NCI-H146 (cell line): Measurements from ENCODE around the gene CDYL.

Experiments used
- DNase-seq: peaks from one replicate; lab custom pipeline; 2025; lab: John Stamatoyannopoulos, UW

The CDYL gene

DNA sequence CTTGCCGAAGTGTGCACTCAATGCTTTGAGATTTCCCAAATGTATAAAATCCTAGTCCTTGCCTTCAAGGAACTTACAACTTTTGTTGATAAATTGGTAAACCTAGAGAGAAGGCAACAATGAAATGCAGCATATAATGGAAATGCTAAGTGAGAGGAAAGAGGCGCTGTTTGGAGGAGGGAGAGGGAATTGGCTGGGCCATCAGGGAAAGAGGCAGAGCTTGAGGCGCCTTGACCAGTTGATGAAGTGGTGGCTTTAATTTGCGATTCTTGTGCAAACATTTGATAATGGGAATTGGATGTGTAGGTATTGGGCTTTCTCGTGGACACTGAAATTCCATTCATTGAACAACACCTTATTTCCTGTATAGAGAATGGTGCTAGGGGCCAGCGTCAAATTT is 1.9 kb upstream of the CDYL start:
- no peak for DNase-seq

DNA sequence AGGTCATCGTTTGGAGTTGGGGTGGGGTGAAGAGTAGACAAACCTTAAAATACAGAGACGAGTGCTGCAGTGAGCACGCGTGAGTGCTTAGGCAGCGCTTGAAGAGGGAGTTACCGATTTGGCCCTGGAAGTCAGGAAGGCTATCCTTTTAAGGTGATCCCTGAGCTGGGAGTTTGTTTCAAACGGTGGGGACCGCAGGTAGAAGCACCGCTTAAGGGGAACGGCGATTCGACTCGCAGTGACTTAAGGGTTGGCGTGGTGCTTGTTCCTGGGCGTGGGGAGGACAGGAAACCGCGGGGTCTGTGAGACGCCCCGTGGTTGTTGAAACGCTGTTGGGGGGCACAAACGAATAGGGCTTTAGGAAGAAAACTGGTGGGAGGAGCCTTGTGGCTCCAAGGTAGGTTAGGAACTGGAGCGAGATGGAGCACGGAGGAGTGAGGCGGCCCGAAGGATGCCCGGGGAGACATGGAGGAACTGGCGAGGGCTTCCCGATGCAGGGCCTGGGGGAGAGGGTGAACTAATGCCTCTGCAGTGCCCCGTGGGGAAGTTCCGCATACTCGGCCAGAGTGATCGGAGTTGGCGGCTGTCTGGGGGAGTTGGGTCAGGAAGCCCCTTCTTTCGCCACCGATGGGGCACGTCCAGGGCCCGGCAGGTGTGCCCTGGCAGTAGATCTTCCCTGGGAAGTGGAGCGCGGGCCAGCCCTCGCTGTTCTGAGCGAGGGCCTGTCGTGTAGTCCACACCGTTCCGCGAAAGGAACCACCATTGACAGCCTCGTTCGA is 1.3 kb upstream of the CDYL start:
- DNase-seq: no peak

DNA sequence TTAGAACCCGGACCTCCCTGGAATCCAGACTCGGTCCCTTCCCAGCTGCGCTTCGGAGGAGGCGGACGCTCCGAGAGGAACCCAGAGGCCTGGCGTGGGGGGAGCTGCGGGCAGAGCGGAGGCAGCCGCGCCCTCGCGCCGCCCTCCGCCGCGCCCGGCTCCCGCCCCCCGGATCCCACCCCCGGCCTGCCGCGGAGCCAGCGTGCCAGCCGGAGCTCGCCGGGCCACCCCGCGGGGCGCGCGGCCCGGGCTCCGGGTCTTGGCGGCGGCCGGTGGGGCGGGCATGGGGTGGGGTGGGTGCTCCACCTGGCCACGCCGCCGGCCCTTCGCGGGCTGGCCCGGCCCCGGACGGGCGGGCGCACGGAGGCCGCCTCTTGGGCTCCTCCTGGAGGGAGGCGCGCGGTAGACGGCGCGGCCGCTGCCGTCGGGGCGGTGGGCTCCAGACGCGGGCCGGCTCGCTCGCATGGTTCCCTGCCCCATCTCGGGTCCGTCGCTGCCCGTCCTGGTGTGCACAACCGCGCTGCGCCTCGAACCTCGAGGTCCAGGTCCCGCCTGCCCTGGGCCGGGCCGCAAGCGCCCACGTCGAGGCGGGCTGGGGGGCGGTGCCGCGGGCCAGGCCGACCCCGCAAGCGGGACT is 592 bp upstream of the CDYL start:
- peak; percentile 35 for DNase-seq

DNA sequence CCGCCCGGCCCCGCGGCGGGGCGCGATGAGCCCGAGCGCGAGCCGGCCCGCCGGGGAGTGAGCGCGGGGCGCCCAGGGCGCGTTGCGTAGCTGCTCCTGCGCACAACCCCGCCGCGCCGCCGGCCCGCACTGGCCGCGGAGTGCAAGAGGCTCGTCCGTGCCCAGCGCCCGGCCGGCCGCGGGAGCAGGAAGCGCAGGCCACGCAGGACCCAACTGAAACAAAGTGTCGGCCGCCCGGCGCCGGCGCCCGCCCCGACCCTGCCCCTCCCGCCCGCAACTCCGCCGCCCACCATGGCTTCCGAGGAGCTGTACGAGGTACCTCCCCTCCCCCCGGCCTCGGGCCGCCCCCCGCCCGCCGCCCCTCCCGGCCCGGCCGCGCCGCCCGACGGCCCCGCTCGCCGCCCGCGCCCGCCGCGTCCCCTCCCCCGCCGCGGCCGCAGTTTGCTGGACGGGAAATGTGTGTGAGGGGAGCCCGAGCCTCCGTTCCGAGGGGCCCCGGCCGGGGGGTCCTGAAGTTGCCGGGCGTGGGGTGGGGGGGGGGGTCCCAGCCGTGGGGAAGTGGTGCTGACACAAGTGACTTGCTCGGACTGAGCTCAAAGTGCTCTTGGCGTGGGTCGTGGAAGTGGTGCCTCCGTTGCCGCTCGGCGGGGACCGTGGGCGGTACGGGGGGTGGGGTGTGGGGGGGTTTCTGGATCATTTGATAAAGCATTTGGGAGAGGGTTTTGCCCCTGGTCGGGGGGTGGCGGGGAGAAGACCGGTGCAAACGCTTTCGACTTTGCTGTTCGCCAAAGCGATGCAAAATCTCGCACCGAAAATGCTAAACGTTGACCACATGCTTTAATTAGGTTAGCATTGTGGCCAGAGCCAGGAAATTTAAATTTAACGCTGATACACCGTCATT is 539 bp downstream of the CDYL start:
- DNase-seq: peak; percentile 68

DNA sequence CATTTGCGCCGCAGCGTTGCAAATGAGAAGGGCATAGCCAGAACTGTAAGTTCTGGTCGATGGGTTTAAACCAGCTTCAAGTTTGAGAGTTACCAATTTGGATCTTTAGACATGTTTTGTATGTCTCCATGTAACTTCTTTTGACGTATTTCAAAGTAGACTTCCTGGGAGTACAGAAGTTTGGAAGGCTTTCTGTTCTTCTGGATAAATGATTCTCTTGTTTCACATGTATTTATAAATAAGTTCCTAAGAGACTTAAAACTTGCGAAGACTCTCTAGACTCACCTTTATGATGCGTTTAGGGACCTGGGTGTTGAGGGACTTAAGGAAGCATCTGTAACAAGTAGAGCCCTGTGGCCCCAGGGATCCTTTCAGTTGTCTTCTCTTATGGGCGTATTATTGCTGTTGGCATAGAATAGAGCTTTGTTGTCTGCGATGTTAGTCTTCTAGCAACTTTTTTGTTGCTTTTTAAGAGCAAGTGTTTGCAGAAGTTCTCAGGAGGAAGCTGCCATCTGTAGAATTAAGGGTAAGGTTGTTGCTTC is 1.3 kb downstream of the CDYL start:
- DNase-seq: no peak

DNA sequence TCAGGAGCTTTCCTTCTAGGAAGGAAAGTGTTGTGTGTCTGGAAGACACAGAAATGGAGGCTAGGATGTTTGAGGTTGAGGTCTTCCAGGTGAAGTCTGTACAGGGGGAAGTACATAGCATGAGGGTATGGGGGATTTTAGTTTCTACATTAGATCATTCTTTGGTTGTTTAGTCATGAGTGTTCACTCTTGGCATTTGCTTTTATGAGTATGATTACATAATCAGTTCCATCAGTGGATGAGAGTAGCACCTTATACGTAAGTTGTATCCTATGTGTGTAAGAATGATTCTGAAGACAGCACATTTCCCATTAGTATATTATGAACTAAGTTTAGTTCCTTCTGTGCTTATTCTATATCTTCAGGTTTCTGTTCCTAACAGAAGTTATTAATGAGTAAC is 1.9 kb downstream of the CDYL start:
- DNase-seq: no peak

DNA sequence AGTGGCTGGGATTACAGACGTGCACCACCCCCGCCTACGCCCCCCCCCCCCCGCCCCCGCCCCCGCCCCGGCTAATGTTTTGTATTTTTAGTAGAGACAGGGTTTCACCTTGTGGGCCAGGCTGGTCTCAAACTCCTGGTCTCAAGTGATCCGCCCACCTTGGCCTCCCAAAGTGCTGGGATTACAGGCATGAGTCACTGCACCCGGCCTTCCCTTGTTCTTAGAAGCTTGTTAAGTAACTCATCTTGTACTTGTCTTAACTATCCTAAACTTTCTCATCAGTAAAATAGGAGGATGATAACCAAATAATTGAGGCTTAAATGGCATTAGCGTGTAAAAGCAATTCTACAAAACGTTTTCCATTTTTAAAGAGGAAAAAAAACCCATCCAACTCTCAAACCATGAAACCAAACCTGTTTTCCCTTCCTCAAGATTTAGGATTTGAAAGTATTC is 4.2 kb downstream of the CDYL start:
- no peak for DNase-seq

DNA sequence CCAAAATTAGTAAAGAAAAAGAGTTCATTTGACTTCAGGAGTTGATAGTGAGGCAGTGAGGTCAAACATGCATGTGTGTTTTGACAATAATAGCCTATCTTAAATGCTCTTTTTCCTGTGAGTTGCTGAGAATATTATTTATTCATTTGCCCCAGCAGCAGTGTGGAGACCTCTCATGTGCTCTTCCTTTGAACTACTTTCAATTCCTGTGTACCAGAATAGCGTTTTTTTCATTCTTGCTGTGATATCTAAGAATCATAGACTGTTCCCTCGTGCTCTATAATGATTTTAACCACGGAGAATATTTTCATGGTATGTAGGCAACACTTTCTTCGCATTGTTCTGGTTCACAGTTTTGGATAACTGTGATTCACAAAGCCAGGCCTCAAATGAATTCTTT is 5.2 kb downstream of the CDYL start:
- no peak for DNase-seq

DNA sequence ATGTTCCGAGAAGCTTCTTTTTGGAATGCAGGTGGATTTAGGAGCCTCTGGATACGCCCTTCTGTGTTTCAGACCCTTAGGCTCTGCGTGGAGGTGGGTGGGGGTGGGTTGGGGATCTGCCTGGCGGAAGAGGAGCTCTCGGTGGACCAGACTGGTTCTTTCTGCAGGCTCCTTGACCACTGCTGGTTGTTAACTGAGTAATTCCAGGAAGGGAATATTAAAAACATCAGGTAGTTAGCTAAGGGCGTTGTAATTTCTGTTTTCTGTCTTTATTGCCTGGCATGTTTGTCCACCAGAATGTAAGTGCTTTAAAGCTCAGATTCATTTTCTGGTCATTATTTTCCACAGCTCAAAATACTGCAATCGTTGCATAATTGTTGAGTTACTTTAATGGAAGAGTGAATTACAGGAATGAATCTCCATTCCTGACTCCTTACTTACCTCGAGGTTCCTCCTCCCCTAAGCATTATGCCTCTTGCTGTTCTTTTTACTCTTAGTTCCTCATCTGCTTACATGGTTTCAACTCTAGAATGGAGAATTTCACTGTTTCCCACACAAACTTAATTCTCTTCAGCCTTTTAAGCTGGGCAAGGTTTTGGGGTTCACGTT is 5.9 kb downstream of the CDYL start:
- no peak for DNase-seq

DNA sequence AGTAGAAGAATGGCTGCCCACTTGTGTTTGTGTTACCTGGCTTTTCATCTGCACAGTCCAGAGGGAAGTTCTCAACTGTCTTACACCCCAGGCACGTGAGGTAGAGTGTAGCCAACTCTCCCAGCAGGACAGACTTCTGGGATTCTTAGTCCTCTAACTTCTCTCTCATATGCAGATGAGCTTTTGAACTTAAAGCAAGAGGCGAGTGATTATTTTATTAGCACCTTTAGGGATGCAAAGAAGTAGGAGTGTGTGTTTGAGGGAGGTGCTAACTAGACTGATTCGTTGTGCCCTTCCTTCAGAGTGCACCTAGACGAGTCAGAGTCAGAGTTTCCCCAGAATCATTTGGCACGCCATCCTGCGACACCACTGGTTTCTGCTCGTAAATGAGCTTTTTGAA is 10.8 kb downstream of the CDYL start:
- no peak for DNase-seq

DNA sequence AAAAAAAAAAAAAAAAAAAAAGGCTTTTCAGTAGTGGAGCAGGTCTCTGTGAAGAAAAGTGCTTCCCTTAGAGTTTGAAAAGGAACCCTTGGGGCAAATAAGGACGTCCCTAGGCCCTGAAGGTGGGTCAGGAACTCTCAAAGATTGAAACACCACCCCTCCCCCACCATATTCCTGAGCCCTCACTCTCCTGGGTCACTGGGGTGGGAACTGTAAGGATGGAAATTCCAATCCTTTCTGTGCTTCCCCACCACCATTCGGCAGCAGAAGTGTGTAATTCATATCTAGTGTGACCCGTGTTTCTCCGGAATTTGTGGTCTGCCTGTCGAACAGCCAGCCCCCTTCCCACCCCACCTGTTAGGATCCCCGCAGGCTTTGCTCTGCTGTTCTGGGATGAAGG is 12.3 kb downstream of the CDYL start:
- no peak for DNase-seq

DNA sequence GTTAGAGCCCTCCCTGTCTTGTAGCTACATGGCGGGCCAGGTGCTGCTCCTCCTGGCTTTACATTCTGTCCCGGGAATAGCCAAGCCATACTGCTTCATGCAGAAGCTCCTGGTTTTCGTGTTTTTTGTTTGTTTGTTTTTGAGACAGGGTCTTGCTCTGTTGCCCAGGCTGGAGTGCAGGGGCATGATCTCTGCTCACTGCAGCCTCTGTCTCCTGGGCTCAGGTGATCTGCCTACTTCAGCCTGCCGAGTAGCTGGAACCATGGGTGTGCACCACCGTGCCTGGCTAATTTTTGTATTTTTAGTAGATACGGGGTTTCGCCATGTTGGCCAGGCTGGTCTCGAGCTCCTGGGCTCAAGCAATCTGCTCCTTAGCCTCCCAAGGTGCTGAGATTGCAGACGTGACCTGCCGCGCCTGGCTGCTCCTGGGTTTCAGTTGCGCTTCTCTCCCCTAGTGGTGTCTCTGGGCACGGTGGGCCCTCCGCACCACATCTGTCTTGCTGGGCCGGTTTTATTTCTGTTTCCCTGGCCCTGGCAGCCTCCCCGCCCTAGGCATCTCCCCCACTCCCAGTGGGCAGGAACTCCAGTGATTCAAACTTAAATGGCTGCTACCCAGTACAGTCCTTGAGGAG is 12.9 kb downstream of the CDYL start:
- no peak for DNase-seq

DNA sequence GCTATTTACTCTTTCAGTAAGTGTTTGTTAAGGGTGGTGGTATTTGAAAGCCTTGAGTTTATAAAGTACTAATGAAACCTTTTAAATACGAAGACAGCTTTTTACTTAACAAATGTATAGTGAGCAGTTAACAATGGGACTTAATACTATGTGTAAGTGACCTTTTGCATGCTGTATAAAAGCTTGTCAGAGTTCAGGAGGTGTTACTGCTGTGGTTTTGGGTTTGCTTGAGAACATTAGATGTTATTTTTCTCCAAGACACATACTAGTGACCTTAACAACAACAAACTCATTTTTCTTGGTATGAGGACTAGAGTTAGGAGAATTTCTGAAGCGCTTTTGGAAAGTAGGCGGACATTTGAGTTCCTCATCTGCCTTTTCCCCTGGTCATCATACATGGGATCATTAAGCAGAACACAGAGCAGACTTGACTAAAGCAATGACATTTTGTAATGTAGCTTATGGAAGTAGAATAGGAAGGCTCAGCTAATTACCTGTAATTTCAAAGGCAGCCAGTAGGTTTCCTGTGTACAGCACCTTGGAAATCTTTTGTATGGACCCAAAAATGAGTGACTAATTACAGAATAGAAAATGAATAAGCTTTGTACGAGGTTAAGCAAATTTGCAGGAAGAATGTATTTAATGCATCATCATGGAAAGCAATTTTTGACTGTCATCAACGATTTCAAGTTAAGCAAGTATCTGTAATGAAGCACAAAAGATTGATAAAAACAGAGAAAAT is 14.1 kb downstream of the CDYL start:
- no peak for DNase-seq

DNA sequence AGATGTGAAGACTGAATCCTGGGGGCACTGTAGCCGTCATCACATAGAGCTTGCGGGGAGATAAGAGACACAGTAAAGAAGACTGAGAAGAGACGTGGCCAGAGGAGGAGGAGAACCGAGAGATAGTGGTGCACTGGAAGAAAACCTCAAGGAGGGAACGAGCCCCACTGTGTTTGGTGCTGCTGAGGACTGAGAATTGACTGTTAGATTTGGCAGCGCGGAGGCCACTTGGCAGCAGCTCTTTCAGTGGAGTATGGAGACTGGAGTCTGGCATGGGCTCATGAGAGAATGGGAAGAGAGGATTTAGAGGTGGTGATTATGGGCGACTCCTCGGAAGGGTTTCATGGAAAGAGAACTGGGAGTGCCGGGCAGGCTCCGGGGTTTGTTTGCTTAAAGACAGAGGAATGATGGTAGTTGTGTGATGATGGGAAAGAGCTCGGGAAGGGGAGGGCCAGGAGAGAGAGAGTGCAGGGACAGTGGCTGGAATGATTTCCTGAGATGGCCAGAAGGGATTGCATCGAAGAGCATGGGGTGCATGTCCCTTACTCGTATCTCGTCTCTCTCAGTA is 18.0 kb downstream of the CDYL start:
- no peak for DNase-seq

DNA sequence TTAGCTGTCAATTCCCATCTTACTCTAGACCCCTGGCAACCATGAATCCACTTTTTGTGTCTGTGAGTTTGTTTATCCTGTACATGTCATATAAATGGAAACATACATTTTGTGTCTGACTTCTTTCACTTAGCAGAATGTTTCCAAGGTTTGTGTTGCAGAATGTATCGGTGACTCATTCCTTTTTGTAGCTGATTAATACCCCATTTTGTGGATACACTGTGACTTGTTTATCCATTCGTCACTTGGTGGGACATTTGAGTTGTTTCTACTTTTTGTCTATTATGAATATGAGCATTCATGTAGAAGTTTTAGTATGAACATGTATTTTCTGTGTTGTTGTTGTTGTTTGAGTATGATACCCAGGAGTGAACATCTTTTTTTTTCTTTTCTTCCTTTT is 21.4 kb downstream of the CDYL start:
- DNase-seq: no peak

DNA sequence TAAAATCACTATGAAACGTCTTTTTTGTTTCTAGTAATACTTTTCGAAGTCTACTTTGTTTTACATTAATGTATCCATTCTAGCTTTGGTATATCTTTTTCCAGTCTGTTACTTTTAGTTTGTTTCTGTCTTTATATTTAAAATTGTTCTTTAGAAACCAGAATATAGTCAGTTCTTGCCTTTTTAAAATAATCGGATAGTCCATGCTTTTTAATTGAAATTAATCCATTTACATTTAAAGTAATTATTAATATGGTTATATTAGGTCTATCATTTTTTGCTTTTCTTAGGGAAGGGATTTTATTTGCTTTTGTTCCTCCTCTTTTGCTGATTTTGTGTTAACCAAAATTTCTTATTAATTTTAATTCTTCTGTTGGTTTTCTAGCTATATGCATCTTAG is 23.7 kb downstream of the CDYL start:
- DNase-seq: no peak

DNA sequence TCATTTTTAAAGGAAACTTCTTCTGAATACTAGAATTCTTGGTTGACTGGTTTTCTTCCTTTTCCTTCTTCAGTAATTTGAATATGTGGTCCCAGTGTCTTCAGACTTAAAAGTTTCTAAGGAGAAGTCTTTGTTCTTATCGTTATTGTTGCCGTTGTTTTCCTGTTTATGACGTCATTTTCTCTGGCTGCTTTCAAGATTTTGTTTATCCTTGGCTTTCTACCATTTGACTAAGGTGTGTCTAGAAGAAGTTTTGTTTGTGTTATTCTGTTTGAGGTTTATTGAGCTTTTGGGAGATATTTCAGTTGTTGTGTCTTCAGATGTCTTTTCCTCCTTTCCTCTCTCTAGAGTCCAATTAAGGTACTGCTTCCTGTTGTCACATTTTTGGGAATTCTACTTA is 24.5 kb downstream of the CDYL start:
- DNase-seq: no peak

DNA sequence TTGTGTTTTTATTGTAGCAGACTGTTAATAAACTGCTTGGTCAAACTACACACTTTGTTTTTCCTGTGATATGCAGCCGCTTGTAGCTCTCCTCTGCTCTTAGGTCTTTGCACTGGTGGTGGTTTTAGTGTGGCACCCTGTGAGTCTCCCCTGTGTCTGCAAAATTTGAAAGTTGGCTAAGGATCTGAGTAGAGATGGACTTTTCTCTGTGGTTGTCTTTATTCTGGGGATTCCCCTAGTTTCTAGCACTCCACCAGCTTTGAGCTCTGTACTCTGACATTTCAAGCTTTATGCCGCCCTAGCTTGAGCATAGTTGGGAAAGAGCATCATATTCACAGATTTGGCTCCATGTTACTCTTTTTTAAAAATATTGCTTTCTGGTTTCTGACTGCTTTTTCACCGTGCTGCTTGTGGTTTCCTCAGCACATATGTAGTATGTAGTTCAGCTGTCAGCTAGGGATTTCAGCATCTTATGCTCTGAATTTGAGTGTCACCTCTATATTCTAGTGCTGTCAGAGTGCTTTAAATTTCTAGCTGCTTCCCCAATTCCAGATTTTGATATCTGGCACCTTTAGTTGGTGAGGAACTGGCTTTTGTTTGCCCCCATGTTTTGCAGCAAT is 25.4 kb downstream of the CDYL start:
- DNase-seq: no peak

DNA sequence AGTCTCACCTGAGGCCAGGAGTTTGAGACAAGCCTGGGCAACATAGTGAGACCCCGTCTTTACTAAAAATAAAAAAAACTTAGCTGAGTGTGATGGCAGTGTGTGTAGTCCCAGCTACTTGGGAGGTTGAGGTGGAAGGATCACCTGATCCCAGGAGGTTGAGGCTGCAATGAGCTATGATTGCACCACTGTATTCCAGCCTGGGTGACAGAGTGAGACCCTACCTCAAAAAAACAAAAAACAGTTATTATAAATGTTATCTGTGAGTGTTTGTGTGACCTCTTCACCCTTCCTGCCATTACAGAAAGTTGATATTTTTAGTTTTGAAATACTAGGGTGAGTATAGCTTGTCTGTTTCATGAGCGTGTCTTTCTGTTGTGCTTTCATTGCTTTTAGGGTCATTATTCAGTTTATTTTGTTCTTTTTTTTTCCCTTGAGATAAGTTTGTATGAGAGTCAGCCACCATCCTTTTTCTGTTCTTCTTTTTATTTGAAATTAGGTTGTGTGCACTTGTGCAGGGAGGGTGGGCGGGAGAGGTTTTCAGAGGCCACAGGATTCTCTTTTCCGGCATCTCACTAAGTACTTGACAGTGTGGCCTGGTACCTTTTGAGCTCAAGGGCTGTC is 26.2 kb downstream of the CDYL start:
- no peak for DNase-seq

DNA sequence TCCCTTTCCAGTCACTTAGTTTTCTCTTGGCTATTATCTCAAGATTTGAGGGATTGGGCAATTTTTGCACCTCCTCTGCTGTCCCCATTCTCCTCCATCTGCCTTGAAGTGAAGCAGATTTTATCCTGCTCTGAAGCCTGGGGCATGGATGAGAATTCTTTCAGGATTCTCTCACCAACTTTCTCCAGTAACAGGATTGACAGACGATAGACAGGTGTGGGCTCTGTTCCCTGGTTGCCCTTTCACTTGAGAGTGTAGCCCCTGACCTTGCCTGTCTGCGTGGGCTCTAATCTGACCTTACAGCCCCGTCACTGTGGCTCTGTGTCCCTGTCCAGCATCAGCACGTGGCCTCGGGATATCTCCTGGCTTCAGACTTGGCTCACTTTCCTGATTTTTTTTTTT is 27.1 kb downstream of the CDYL start:
- no peak for DNase-seq
